GM19324 (cell line): ENCODE data around the gene TACC2.
A peak's percentile ranks its signal among the peaks of the same experiment; 100 is the strongest.
"Not testable (repeated sequence)": the region's sequence is repeated elsewhere in the genome, so short reads cannot be mapped to it uniquely, and the experiment has no call there.

ENCODE experiments used
- ATAC-seq: cut with Tn5 transposase; IDR thresholded peaks from one replicate; pipeline ENCODE4 v1.9.1; 2021; ENCODE audit warnings: mild to moderate bottlenecking, moderate library complexity; ENCODE audit not compliant: unreplicated experiment, low FRiP score

Gene TACC2, protein sequence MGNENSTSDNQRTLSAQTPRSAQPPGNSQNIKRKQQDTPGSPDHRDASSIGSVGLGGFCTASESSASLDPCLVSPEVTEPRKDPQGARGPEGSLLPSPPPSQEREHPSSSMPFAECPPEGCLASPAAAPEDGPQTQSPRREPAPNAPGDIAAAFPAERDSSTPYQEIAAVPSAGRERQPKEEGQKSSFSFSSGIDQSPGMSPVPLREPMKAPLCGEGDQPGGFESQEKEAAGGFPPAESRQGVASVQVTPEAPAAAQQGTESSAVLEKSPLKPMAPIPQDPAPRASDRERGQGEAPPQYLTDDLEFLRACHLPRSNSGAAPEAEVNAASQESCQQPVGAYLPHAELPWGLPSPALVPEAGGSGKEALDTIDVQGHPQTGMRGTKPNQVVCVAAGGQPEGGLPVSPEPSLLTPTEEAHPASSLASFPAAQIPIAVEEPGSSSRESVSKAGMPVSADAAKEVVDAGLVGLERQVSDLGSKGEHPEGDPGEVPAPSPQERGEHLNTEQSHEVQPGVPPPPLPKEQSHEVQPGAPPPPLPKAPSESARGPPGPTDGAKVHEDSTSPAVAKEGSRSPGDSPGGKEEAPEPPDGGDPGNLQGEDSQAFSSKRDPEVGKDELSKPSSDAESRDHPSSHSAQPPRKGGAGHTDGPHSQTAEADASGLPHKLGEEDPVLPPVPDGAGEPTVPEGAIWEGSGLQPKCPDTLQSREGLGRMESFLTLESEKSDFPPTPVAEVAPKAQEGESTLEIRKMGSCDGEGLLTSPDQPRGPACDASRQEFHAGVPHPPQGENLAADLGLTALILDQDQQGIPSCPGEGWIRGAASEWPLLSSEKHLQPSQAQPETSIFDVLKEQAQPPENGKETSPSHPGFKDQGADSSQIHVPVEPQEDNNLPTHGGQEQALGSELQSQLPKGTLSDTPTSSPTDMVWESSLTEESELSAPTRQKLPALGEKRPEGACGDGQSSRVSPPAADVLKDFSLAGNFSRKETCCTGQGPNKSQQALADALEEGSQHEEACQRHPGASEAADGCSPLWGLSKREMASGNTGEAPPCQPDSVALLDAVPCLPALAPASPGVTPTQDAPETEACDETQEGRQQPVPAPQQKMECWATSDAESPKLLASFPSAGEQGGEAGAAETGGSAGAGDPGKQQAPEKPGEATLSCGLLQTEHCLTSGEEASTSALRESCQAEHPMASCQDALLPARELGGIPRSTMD (N-terminal part only)

DNA sequence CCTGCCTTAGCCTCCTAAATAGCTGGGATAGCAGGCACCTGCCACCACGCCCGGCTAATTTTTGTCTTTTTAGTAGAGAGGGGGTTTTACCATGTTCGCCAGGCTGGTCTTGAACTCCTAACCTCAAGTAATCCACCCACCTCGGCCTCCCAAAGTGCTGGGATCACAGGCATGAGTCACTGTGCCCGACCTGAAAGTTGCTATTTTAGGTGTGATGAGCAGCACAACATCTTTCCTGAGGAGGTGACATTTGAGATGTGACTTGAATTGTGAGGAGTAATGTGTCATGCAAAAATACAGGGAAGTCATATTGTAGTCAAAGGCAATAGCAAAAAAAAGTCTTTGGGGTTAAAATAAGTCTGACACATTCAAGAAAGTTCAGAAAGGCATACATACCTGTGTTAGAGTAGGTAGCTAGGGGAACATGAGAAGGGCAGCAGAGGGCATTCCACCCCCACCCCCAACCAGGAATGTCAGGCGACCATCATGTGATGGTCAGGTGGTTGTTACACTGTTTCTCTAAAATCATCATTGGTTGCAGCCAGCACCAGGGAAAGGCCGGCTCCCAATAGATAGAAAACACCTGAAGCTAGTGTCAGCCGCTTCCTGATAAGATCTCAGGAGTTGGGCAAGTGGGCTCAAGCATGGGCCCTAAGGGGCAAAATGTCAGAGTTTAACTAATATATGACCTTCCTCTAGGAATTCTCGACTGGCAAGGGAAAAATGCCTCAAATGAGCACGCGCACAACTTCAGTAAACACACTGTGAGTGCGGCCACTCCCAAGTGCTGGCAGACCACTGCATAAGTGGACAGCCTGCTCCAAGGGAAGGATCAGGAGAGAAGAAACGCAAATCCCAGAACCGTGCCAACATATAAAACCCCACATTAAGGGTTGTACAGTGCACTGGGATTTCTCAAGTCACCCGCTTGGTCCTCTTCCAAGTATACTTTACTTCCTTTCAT, at the start of gene TACC2:
Gene TACC2, plus strand, starts transcription at position 803 of the 964 bp plus-strand sequence. CDS start 32,819 bp downstream, outside the sequence.
- ATAC-seq: no peak

- no peak for ATAC-seq
Measured at GRCh38 chr10:121941532-121941931, 47.4 kb upstream of the TACC2 start.

DNA sequence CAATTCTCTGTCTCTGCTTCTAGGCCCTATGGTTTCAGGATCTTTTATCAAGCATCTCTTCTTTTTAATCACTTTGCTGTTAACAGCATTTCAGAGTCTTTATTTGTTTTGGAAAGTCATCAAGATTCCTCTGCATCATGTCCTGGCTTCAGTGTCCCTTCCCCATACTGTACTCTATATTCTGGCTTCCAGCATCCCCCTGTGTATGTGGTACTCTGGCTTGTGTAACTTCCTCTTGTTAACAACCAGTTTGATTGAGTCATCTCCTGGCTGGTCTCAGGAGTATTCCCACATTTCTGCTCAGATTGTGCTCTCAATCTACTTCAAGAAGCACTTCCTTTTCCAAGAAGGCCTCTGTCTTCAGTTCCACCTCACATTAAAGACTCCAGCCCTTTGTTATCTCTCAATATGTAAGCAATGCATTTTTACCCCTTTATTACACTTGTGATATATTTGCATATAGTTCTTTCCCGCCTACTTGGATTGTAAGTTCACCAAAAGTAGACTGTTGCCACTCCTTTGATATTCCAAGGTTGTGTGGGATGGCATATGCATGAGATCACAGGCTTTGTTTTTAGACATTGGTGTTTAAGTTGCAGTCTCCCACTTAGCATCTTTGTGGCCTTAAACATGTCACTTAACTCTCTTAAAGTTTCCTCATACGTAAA, 46.1 kb upstream of the TACC2 start:
- ATAC-seq: no peak

GRCh38 chr10:121947343-121948330, 41.3 kb upstream of the TACC2 start:
- no peak for ATAC-seq

- ATAC-seq: no peak
Measured at GRCh38 chr10:121949049-121949448, 39.9 kb upstream of the TACC2 start.

- ATAC-seq: no peak
Measured at GRCh38 chr10:121949451-121949850, 39.5 kb upstream of the TACC2 start.

GRCh38 chr10:121952226-121952625, 36.7 kb upstream of the TACC2 start:
- no peak for ATAC-seq

GRCh38 chr10:121956111-121957061, 32.6 kb upstream of the TACC2 start:
- no peak for ATAC-seq

DNA sequence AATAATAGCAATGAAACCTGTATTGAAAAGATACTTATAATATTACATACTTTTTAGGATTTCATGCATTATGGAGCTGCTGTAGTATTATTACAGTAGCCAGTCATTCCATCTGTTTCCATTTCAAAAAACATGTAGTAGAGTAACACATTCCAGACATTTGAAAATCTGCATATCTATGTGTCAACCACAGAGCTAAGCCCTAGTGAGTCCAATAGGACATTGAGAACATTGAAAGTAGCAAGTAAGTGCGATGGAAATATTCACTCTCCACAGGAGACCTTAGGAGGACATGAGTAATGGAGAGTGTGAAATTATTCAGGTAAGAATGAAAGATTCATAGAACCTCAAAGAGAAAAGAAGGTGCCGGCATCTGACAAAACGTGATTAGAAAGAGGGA, 29.3 kb upstream of the TACC2 start:
- no peak for ATAC-seq

DNA sequence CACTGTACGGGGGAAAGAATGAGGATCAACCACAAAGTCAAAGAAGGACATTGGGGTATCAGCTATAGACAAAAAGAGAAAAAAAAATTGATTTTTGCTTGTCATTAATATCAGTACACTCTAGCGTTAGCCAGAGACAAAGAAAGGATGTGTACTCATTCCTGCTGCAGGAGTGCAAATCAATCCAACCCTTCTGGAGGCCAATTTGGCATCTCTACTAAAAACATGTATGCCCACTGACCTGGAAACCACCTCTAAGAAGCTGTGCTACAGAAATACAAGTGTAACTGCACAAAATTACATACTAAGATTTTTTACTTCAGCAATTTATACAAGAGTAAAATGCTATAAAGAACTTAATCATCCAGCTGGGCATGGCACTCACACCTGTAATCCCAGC, 27.5 kb upstream of the TACC2 start:
- ATAC-seq: no peak

- ATAC-seq: no peak
Measured at GRCh38 chr10:121965996-121966395, 23.0 kb upstream of the TACC2 start.

DNA sequence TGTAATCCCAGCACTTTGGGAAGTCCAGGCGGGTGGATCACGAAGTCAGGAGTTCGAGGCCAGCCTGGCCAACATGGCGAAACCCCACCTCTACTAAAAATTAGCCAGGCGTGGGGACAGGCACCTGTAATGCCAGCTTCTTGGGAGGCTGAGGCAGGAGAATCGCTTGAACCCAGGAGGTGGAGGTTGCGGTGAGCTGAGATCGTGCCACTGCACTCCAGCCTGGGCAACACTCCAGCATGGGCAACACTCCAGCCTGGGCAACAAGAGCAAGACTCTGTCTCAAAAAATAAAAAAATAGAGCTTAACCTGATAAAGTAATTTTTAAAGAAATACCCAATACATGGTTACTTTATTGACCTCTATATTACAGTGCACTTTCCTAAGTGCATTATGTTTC, 19.9 kb upstream of the TACC2 start:
- ATAC-seq: not testable (repeated sequence)

DNA sequence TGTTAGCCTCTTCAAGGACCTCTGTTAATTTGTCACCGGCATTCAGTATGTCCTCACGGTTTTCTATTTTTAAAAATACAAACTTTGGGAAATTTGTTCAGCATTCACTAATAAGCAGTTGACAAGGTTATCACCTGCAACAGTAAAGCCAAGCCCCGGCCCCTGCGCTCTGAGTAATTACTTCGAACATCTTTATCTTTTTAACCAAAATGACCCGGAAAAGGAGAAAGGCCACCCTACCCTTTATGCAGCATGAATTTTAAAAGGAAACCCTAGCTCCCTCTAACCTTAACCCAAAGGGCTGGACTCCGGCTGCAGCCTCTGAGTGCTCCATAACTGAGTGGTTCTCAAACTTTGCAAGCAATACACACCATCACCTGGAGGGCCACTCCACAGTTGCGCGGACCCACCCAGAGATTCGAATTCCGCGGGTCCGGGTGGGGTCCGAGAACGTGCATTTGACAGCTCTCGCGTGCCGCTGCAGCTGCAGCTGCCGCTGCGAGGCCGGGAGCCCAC, 14.9 kb upstream of the TACC2 start:
- ATAC-seq: no peak

- ATAC-seq: peak; percentile 91
Measured at GRCh38 chr10:121974535-121975294, 14.2 kb upstream of the TACC2 start, which contains the start of gene NSMCE4A. TSS of gene NSMCE4A (minus strand) at chr10:121975217. CDS start at chr10:121975165, 52 bp downstream.

DNA sequence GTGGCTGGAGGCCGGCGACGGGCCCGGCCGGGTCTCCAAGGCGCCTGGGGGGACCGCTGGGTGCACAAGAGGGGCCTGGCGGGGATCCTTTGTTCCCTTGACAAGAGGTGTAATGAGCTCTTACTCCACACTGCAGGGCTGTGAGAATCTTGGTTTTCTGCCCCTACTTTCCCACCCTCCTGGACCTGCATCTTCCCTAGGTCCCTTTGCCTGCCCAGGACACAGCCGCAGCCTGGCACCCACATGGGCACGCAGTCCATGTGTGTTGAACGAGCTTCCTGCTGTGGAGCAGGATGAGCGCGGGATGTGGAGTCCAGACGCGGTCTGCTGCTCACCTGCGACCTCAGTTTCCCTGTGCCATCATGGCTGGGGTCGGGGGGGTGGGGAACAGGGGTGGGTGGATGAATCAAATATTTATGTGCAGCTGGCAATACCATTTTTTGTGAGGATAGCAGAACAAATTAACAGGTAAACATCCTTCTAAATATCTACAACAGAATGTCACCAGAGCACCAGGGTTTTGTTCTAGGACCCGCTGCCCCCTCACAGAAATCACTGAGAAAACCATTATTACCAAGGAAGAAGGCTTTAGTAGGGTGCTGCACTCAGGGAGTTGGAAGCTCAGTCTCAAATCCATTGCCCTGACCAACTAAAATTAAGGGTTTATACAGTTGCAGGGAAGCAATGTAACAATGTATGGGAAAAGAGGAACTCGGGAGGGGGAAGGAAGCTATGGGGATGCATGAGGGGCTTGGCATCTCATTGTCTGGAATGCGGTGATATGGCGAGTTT, 13.5 kb upstream of the TACC2 start:
- ATAC-seq: peak; percentile 1
